ENCODE results near the gene ADH6.
"Not testable (repeated sequence)": the region's sequence is repeated elsewhere in the genome, so short reads cannot be mapped to it uniquely, and the experiment has no call there.

The ADH6 gene

DNA sequence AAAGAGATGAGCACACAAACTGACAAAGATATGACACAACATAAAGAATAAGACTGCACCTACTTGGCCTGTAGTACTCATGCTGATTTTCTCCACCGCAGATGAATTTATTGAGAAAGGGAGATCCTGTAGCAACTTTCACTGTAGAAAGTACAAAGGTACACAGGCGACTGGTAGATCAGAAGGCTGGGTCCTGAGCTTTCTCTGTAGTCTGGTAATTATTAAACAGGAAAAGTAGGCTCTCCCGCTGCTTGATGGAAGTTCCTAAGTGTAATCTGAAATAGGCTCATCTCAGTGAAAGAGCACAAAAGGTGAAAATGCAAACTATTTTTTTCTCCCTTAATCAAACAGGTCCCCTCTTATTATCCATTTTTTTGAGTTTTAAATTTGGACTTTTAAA is at the start of gene ADH6:
TSS of gene ADH6 (minus strand) at position 175 of the 400 bp plus-strand sequence. CDS start at position 81, 94 bp downstream.
- DNase-seq = no peak

GRCh38 chr4:99264927-99265326 is 45.9 kb upstream of the ADH6 start:
- no peak for DNase-seq

GRCh38 chr4:99252746-99253145 is 33.7 kb upstream of the ADH6 start:
- DNase-seq = no peak

DNA sequence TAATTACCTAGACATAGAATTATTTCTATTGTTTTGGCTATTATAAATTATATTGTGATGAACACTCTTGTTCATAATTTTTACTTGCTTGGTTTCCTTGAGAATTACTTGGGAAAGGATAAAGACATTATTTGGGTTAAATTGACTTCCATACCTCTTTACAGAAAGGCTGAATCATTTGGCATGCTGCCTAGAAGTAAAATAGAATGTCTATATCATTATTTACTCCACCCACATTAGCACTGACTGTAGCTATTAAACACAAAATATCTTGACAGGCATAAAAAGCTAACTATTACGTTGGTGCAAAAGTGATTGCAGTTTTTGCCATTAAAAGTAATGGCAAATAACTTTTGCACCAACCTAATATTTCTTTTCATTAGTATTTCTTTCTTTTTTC is 29.7 kb upstream of the ADH6 start:
- DNase-seq = no peak

GRCh38 chr4:99235955-99236354 is 16.9 kb upstream of the ADH6 start:
- no peak for DNase-seq

DNA sequence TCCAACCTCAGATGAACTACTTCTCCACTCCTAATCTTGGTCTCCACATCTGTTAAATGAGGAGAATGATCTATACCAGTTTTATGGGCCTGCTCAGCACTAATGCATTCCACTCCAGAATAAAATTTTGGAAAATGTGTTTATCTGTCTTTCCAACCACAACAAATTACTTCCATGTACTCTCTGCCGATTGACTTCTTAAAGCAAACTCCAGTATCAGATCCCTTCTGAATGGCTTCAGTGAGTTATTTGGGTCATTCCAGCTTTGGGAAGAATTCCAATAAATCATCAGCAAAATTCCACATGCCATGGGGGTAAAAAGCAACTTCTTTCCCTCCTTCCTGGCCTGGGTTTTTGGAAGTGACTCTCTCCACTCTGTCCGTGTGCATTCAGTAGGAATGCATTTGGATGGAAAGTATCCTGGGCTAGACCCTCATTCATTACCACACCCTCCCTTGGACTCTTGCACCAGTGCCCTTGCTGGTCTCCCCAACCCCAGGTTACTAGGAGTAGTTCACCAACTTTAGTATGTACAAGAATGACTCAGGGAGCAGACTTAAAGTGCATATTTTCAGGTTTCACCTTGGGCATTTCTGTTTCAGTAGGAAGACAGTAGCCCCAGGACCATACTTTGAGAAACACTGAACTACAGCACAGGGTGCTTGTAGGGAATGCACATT is 15.4 kb upstream of the ADH6 start:
- DNase-seq = no peak

DNA sequence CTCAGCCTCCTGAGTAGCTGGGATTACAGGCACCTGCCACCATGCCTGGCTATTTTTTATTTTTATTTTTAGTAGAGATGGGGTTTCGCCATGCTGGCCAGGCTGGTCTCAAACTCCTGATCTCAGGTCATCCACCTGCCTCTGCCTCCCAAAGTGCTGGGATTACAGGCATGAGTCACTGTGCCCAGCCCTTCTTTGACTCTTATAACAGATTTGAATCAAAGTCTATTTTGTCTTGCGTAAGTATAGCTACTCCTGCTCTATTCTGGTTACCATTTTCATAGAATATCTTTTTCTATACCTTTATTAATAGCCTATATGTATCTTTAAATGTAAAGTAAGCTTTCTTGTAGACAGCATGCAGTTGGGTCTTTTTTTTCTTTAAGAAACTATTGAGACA is 14.4 kb upstream of the ADH6 start:
- DNase-seq = not testable (repeated sequence)

DNA sequence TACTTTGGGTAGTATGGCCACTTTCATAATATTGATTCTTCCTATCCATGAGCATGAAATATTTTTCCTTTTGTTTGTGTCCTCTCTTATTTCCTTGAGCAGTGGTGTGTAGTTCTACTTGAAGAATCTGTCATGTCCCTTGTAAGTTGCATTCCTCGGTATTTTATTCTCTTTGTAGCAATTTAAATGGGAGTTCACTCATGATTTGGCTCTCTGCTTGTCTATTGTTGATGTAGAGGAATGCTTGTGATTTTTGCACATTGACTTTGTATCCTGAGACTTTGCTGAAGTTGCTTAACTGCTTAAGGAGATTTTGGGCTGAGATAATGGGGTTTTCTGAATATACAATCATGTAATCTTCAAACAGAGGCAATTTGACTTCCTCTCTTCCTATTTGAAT is 9.7 kb upstream of the ADH6 start:
- not testable (repeated sequence) for DNase-seq

GRCh38 chr4:99227646-99228045 is 8.6 kb upstream of the ADH6 start:
- DNase-seq = not testable (repeated sequence)

DNA sequence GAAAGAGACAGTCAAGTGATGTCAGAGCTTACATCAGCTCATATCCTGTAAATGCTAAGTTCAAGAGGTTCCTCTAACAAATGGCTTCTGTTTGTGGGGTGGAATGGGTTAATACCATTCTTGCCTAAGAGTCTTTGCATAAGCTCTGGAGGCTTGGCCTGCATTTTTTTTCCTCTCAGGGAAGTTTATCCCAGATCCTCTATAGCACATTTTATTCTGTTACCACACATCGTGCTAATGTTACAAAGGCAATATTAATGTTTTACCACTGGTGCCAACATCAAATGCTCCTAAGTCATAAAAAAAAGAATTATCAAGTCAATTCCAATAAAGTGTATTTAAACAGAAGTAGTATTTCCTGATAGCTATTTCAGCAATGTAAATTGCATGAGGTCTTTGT is 2.9 kb upstream of the ADH6 start:
- no peak for DNase-seq

DNA sequence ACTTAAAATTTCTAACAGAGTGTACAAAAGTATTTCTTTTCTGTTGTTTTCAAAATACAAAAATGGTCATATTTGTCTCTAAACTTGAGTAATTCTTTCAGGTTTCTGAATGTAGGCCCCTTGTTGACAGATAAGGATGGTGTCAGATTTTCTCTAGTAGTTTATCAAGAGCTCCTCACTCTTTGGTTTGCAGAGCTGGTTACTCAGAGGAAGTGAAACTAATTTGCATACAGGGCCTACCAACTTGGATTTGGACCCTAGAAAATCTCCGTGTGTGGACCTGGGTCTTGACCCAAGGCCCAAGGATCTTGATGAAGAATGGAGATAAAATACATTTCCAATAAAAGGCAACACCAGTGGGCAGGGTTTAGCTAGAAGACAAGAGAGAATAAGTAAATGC is 433 bp upstream of the ADH6 start:
- DNase-seq = no peak

GRCh38 chr4:99215521-99215920 is 3.5 kb downstream of the ADH6 start:
- DNase-seq = no peak

GRCh38 chr4:99210789-99211188 is 8.3 kb downstream of the ADH6 start:
- no peak for DNase-seq

DNA sequence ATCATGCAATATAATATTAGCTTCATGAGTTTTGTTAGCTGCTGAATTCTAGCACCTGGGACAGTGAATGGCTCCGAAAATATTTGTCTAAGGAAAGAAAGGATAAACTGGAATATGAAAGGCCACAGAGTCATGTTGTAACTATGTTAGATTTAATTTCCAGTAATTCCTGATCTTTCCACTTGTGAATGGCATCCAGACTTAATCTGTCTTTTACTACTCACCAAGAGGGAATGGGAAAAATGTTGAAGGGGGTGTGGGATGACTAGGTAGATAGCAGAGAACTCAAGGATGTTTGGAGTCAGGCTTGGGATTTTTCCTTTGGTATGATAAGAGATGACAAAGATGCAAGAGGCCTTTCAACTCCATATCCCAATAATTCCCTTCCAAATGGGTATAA is 9.4 kb downstream of the ADH6 start:
- DNase-seq = no peak

DNA sequence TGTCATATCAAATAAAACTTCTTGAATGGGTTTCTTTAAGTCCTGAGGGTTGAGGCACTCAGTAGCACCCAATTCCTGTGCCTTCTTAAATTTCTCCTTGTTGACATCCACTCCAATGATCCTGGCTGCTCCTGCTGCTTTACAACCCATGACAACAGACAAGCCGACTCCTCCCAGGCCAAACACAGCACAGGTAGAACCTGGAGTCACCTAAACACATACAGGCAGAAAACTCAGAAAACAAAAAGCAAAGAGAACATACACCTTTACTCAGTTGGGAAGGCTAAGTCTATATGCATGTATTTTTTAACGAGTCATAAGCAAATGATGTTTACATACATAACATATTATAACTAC is 10.3 kb downstream of the ADH6 start:
- DNase-seq = no peak

DNA sequence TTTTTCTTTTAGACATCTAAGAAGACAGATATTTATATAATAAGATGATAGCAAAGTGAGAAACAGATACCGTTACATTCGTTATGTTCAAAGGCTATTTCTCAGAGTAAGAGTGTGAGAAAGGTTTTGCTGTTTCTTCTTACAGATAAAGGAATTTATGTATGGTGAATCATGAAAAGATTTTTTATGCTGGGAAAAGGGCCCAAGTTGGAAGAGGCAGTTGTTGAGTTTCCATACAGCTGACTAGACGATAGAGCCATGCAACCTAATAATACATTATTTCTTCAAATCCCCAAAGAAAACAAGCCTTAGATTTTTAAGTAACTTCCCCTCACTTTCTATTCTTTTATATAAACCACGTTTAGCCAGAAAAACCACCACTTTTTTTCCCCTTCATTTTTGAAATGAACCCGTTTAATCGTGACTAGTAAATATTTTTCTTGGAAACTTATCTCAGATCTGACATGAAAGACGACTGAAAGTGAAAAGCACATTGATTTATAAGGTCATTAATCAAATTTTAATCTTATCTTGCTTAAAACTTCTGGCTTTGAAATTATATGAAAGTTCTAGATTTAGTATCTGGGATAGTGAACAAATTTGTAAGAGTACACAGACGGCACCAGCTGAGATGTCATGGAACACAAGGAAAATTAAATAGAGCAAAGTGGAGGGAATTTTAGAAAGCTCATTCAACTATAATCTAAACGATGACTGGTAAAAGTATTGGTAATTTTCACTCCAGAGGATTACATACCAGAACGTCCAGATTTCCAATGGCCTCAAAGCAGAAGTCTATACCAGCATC is 10.9 kb downstream of the ADH6 start:
- no peak for DNase-seq

DNA sequence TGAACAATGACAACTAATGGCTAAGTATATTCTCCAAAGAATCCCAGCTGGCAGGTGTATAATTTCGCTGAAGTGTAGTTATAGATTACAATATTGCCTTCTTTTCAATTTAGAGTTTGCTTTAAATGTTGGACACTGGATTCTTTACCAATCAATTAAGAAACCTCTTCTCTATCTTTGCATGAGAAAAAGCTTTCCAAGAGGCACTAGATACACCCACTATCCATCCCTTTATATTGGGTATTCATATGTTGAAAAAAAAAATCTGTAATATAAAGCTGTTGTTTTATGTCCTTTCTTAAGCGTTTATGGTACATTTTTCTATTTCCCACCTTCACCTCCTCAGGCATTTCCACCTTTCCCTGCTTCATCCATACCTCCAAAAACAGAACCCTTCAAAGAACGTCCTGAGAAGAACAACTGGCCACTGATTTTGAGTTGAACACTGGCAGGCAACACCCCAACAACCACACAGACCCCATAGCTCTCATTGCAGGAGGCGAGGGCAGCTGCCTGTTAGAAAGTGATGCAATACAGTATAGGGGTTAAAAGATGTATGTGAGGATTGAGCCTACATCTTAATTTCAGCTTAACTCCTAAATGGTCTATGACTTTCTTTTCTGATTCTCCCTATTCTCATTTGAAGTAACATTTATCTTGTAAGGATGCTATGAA is 11.8 kb downstream of the ADH6 start:
- no peak for DNase-seq

DNA sequence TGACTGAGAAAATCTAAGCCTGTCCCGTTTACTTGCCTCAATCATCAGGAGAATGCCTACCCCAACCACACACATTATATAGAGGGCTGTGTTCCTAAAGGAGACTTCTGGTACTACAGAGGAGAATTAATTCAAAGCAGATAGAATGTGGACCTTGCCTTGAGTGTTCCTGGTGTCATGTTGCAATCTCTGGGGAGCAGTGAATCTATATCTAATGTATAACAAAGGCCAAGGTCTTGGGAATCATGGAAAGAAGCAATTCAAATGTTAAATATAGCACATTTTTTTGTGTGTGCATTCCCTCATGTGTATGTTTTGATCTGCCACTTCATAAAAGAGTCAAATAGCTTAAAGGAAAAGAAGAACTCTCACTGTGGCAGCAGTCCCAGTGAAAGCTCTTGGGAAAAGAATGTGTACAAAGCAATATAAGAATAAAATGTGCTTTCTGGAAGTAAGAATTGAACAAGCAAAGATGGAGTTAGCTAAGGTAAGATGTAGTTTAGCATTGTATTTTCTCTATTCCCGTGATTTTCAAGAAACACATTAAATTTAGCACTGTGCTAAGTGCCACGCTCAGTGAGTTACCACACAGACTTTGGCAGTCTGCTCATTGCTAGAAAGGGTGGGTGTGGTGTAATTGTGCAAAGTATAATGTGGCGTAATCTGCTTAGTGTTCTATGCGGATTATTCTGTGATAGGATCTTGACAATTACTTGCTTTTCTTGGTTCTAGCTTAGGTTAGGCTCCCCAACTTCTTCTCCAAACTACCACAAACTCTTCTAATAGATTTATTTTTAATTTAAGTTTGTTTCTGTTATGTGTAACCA is 13.7 kb downstream of the ADH6 start:
- DNase-seq = no peak

- no peak for DNase-seq
Measured at GRCh38 chr4:99202536-99202935, 16.5 kb downstream of the ADH6 start.

DNA sequence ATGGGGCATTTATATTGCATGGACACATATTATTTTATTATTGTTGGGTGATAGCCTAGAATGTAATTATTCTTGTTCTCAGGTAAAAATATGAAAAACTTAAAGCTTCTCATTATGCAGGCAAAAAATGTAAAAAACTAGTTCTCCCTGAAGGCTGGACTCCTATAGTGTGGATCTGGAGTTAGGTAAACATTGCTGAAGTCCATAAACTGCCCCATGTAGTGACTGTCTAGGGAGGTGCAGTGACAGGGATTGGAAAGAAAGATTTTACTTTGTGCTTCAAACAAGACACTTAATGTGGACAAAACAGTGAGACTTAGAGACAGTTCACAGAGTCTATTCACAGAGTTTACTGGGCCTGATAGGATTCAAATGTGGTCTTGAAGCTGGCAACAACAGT is 17.0 kb downstream of the ADH6 start:
- no peak for DNase-seq

GRCh38 chr4:99201690-99202089 is 17.4 kb downstream of the ADH6 start:
- DNase-seq = no peak

DNA sequence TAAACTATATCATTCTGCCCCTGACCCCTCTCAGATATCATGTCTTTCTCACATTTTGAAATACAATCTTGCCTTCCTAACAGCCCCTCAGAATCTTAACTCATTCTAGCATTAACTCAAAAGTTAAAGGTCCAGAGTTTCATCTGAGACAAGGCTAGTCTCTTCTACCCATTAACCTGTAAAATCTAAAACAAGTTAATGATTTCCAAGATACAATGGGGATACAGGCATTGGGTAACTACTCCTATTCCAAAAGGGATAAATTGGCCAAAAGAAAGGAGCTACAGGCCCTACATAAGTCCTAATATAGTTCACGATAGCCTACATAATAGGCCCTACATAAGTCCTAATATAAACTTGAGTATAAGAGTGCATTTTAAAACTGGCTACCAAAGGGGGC is 18.9 kb downstream of the ADH6 start:
- DNase-seq = no peak

GRCh38 chr4:99190336-99190735 is 28.7 kb downstream of the ADH6 start:
- DNase-seq = no peak
